GM19395 (cell line): ENCODE measurements around the gene PRAMEF33.
"Not testable (repeated sequence)": the region's sequence is repeated elsewhere in the genome, so short reads cannot be mapped to it uniquely, and the experiment has no call there.

Experiments
- ATAC-seq: cut with Tn5 transposase; IDR thresholded peaks from one replicate; pipeline ENCODE4 v1.9.1; 2021; ENCODE audit warnings: mild to moderate bottlenecking, moderate library complexity; ENCODE audit not compliant: unreplicated experiment

The PRAMEF33 gene

GRCh38 chr1:13303239-13303638 is at the start of gene PRAMEF33:
TSS of gene PRAMEF33 (plus strand) at chr1:13303539. CDS start at chr1:13305955, 2,416 bp downstream.
- ATAC-seq: not testable (repeated sequence)

- not testable (repeated sequence) for ATAC-seq
Measured at GRCh38 chr1:13253898-13254297, 49.4 kb upstream of the PRAMEF33 start, which contains the start of gene PRAMEF5. TSS of gene PRAMEF5 (plus strand) at chr1:13254198. CDS start at chr1:13259269, 5,071 bp downstream.

GRCh38 chr1:13265124-13265523 is 38.2 kb upstream of the PRAMEF33 start:
- not testable (repeated sequence) for ATAC-seq

- ATAC-seq: not testable (repeated sequence)
Measured at GRCh38 chr1:13277016-13277415, 26.3 kb upstream of the PRAMEF33 start.

GRCh38 chr1:13279617-13280016 is 23.7 kb upstream of the PRAMEF33 start:
- ATAC-seq: not testable (repeated sequence)

- not testable (repeated sequence) for ATAC-seq
Measured at GRCh38 chr1:13285037-13285436, 18.3 kb upstream of the PRAMEF33 start, which contains the start of gene PRAMEF8. TSS of gene PRAMEF8 (minus strand) at chr1:13285137. CDS start at chr1:13284091, 1,046 bp downstream.

- ATAC-seq: not testable (repeated sequence)
Measured at GRCh38 chr1:13289030-13289429, 14.3 kb upstream of the PRAMEF33 start.

GRCh38 chr1:13297216-13297931 is 6.0 kb upstream of the PRAMEF33 start:
- not testable (repeated sequence) for ATAC-seq

GRCh38 chr1:13298699-13299098 is 4.6 kb upstream of the PRAMEF33 start:
- ATAC-seq: not testable (repeated sequence)

- not testable (repeated sequence) for ATAC-seq
Measured at GRCh38 chr1:13302197-13302596, 1.1 kb upstream of the PRAMEF33 start.

GRCh38 chr1:13315281-13315680 is 11.9 kb downstream of the PRAMEF33 start, which contains the start of gene PRAMEF15:
TSS of gene PRAMEF15 (plus strand) at chr1:13315581. CDS start at chr1:13318408, 2,827 bp downstream.
- ATAC-seq: not testable (repeated sequence)

GRCh38 chr1:13342496-13342895 is 39.2 kb downstream of the PRAMEF33 start:
- not testable (repeated sequence) for ATAC-seq

GRCh38 chr1:13347034-13347433 is 43.7 kb downstream of the PRAMEF33 start, which contains the start of gene PRAMEF14:
TSS of gene PRAMEF14 (minus strand) at chr1:13347134. CDS start at chr1:13345314, 1,820 bp downstream.
- not testable (repeated sequence) for ATAC-seq

- not testable (repeated sequence) for ATAC-seq
Measured at GRCh38 chr1:13353476-13353875, 50.1 kb downstream of the PRAMEF33 start.

GRCh38 chr1:13354475-13354874 is 51.1 kb downstream of the PRAMEF33 start:
- not testable (repeated sequence) for ATAC-seq

- ATAC-seq: not testable (repeated sequence)
Measured at GRCh38 chr1:13356774-13357173, 53.4 kb downstream of the PRAMEF33 start.
